Hematopoietic multipotent progenitor cell (in vitro differentiated cells): Measurements from ENCODE around the gene MAPT. TPM values are rescaled to one million over a fixed set of nuclear protein-coding genes. Genes with fewer than 3 reads are reported as not detected.

Source experiments
- DNase-seq, 3 donors: peaks; one replicate each; pipeline ENCODE4 v3.0.0-alpha.2; 2011 to 2015; ENCODE audit warnings: low read depth in 2 of 3, low spot score in 2 of 3
- total RNA-seq: library from RNA; depleted of rRNA; stranded (reverse); fragments of >200 nt; gene quantifications from one replicate; pipeline ENCODE4 v1.2.3, GENCODE V29; 2012

MAPT gene
- total RNA-seq, 1 donor: under 0.01 TPM

GRCh38 chr17:46024590-46024989 lies 130.2 kb downstream of the MAPT start:
- DNase-seq: no peak

GRCh38 chr17:46025060-46025459 lies 130.7 kb downstream of the MAPT start:
- no peak for DNase-seq

GRCh38 chr17:46025510-46026165 lies 131.3 kb downstream of the MAPT start:
- no peak for DNase-seq

- DNase-seq: no peak
Observed at GRCh38 chr17:46026166-46027047, 132.1 kb downstream of the MAPT start.

- no peak for DNase-seq
Observed at GRCh38 chr17:46027048-46027975, 133.0 kb downstream of the MAPT start.

- DNase-seq: no peak
Observed at GRCh38 chr17:46027976-46028325, 133.6 kb downstream of the MAPT start.

- DNase-seq: no peak
Observed at GRCh38 chr17:46028374-46028773, 134.0 kb downstream of the MAPT start.

GRCh38 chr17:46028981-46029565 lies 134.7 kb downstream of the MAPT start:
- no peak for DNase-seq

GRCh38 chr17:46029627-46030026 lies 135.3 kb downstream of the MAPT start:
- DNase-seq: no peak

GRCh38 chr17:46030752-46031151 lies 136.4 kb downstream of the MAPT start:
- DNase-seq: no peak

- no peak for DNase-seq
Observed at GRCh38 chr17:46031440-46031839, 137.1 kb downstream of the MAPT start.

- no peak for DNase-seq
Observed at GRCh38 chr17:46031920-46032319, 137.6 kb downstream of the MAPT start.

GRCh38 chr17:46032909-46033308 lies 138.6 kb downstream of the MAPT start:
- DNase-seq: no peak

- no peak for DNase-seq
Observed at GRCh38 chr17:46033392-46033791, 139.0 kb downstream of the MAPT start.

- DNase-seq: peak in 2 of 3 donors; percentile 21 to 54
Observed at GRCh38 chr17:46035112-46035818, 140.9 kb downstream of the MAPT start.

GRCh38 chr17:46036491-46036890 lies 142.1 kb downstream of the MAPT start:
- no peak for DNase-seq

- no peak for DNase-seq
Observed at GRCh38 chr17:46037722-46038255, 143.4 kb downstream of the MAPT start.

GRCh38 chr17:46038414-46038813 lies 144.1 kb downstream of the MAPT start:
- no peak for DNase-seq

GRCh38 chr17:46038937-46039336 lies 144.6 kb downstream of the MAPT start:
- DNase-seq: no peak
